Chondrocyte (in vitro differentiated cells): ENCODE data around the gene HEPACAM. TPM values are rescaled to one million over a fixed set of nuclear protein-coding genes. Genes with fewer than 3 reads are reported as not detected.

Experiments used
- DNase-seq: peaks from one replicate; pipeline ENCODE4 v3.0.0; 2021; ENCODE audit warnings: mixed read lengths, low spot score
- H3K27ac Mint-ChIP-seq: one replicate; pipeline ENCODE4 v1.8.0; 2021; ENCODE audit warnings: mild to moderate bottlenecking, moderate library complexity, mixed read lengths; ENCODE audit not compliant: unreplicated experiment
- H3K27me3 Mint-ChIP-seq: 2 replicates; pipeline ENCODE4 v1.8.0; 2021; ENCODE audit warnings: low read depth, mixed read lengths
- H3K36me3 Mint-ChIP-seq: 2 replicates; pipeline ENCODE4 v1.8.0; 2021; ENCODE audit warnings: low read depth, mixed read lengths
- H3K4me1 Mint-ChIP-seq: 2 replicates; pipeline ENCODE4 v1.8.0; 2021; ENCODE audit warnings: low read depth, mild to moderate bottlenecking, mixed read lengths
- H3K4me3 Mint-ChIP-seq: one replicate; pipeline ENCODE4 v1.8.0; 2021; ENCODE audit warnings: mild to moderate bottlenecking, moderate library complexity, mixed read lengths; ENCODE audit not compliant: unreplicated experiment
- H3K9me3 Mint-ChIP-seq: 2 replicates; pipeline ENCODE4 v1.8.0; 2021; ENCODE audit warnings: low read depth, mixed read lengths
- CTCF ChIP-seq: fragments of 200-600 bp; sonication (generic); IDR thresholded peaks from 2 replicates; pipeline ENCODE4 v1.5.0; 2021; ENCODE audit warnings: antibody characterized with exemption, mild to moderate bottlenecking, moderate library complexity
- total RNA-seq: library from RNA; stranded (reverse); gene quantifications from 3 replicates; pipeline ENCODE4 v1.2.1, GENCODE V29; 2021

The HEPACAM gene
- total RNA-seq, 1 donor from 2014 or later, result not detected

- H3K9me3 Mint-ChIP-seq, result no peaks in the 10 kb centered on the region
- H3K36me3 Mint-ChIP-seq, result no peaks in the 10 kb centered on the region
- no peak for DNase-seq
- TF ChIP-seq CTCF, result no peak
- H3K4me1 Mint-ChIP-seq, result peaks cover 32% of the 10 kb centered on the region
- H3K27ac Mint-ChIP-seq, result no peak overlapping the region
- peak overlapping the region; percentile 22 for H3K4me3 Mint-ChIP-seq
- peaks cover 6% of the 10 kb centered on the region for H3K27me3 Mint-ChIP-seq
Observed at GRCh38 chr11:124877910-124878758, 57.7 kb downstream of the HEPACAM start.

- H3K4me1 Mint-ChIP-seq, result peaks cover 27% of the 10 kb centered on the region
- DNase-seq, result no peak
- no peak overlapping the region for H3K27ac Mint-ChIP-seq
- no peak for TF ChIP-seq CTCF
- peak overlapping the region; percentile 84 for H3K4me3 Mint-ChIP-seq
- peaks cover 11% of the 10 kb centered on the region for H3K27me3 Mint-ChIP-seq
- H3K36me3 Mint-ChIP-seq, result no peaks in the 10 kb centered on the region
- no peaks in the 10 kb centered on the region for H3K9me3 Mint-ChIP-seq
Observed at GRCh38 chr11:124877631-124877909, 58.3 kb downstream of the HEPACAM start.

- H3K27ac Mint-ChIP-seq, result peak overlapping the region; percentile 96
- peak overlapping the region; percentile 84 for H3K4me3 Mint-ChIP-seq
- DNase-seq, result no peak
- H3K36me3 Mint-ChIP-seq, result no peaks in the 10 kb centered on the region
- no peak for TF ChIP-seq CTCF
- no peaks in the 10 kb centered on the region for H3K9me3 Mint-ChIP-seq
- peaks cover 16% of the 10 kb centered on the region for H3K27me3 Mint-ChIP-seq
- H3K4me1 Mint-ChIP-seq, result peaks cover 22% of the 10 kb centered on the region
Observed at GRCh38 chr11:124876818-124877630, 58.8 kb downstream of the HEPACAM start.

- Mint-ChIP-seq H3K27me3 (peaks cover 24% of the 10 kb centered on the region), H3K9me3 (no peaks in the 10 kb centered on the region), H3K4me3 (peak overlapping the region; percentile 84), H3K4me1 (peaks cover 20% of the 10 kb centered on the region), H3K36me3 (no peaks in the 10 kb centered on the region), H3K27ac (peak overlapping the region; percentile 96)
- DNase-seq, result no peak
- TF ChIP-seq CTCF, result peak; percentile 95
Observed at GRCh38 chr11:124875943-124876817, 59.7 kb downstream of the HEPACAM start.

- H3K27me3 Mint-ChIP-seq, result peaks cover 32% of the 10 kb centered on the region
- no peak for DNase-seq
- H3K9me3 Mint-ChIP-seq, result no peaks in the 10 kb centered on the region
- peak overlapping the region; percentile 67 for H3K4me3 Mint-ChIP-seq
- no peak for TF ChIP-seq CTCF
- H3K27ac Mint-ChIP-seq, result no peak overlapping the region
- peaks cover 3% of the 10 kb centered on the region for H3K36me3 Mint-ChIP-seq
- H3K4me1 Mint-ChIP-seq, result peaks cover 20% of the 10 kb centered on the region
Observed at GRCh38 chr11:124875401-124875800, 60.4 kb downstream of the HEPACAM start.
